HEK293T (cell line): Measurements from ENCODE around the gene HHAT.

Experiments used
- CTCF ChIA-PET: fragments of 350-600 bp; formaldehyde crosslinking; extraction: SDS; loops from one replicate; lab custom pipeline; 2021; ENCODE audit warnings: antibody characterized with exemption, inconsistent platforms; lab: Yijun Ruan, JAX
- POLR2A ChIA-PET: fragments of 350-600 bp; formaldehyde crosslinking; extraction: SDS; loops from one replicate; lab custom pipeline; 2020; ENCODE audit warnings: antibody characterized with exemption, inconsistent platforms; lab: Yijun Ruan, JAX
- DNase-seq: peaks from one replicate; pipeline ENCODE4 v3.0.0; 2012; ENCODE audit warnings: mixed read lengths; ENCODE audit errors: extremely low spot score
- ARNT ChIP-seq: fragments of 450-650 bp; IDR thresholded peaks from 2 replicates; pipeline ENCODE4 v1.6.1; 2017; ENCODE audit warnings: mild to moderate bottlenecking
- BHLHE40 ChIP-seq: fragments of 450-650 bp; IDR thresholded peaks from 2 replicates; pipeline ENCODE4 v1.6.1; 2016; ENCODE audit warnings: mild to moderate bottlenecking, moderate library complexity, borderline replicate concordance
- CTBP1 ChIP-seq: fragments of 450-650 bp; IDR thresholded peaks from 2 replicates; pipeline ENCODE4 v1.6.1; 2016; ENCODE audit warnings: borderline replicate concordance
- ELF4 ChIP-seq: fragments of 450-650 bp; IDR thresholded peaks from 2 replicates; pipeline ENCODE4 v1.6.1; 2017; ENCODE audit warnings: antibody characterized with exemption
- FOXA1 ChIP-seq: fragments of 450-650 bp; IDR thresholded peaks from 2 replicates; pipeline ENCODE4 v1.6.1; 2016; ENCODE audit warnings: mild to moderate bottlenecking
- FOXK2 ChIP-seq: fragments of 450-650 bp; IDR thresholded peaks from 2 replicates; pipeline ENCODE4 v1.6.1; 2016; ENCODE audit warnings: mild to moderate bottlenecking
- FOXM1 ChIP-seq: fragments of 450-650 bp; IDR thresholded peaks from 2 replicates; pipeline ENCODE4 v1.6.1; 2017; ENCODE audit warnings: mild to moderate bottlenecking, borderline replicate concordance
- HDGF ChIP-seq: fragments of 450-650 bp; IDR thresholded peaks from 2 replicates; pipeline ENCODE4 v1.6.1; 2017; ENCODE audit warnings: antibody characterized with exemption, borderline replicate concordance
- L3MBTL2 ChIP-seq: fragments of 450-650 bp; conservative IDR thresholded peaks from 2 replicates; pipeline ENCODE4 v1.6.1; 2016; ENCODE audit warnings: mild to moderate bottlenecking
- LEF1 ChIP-seq: fragments of 450-650 bp; IDR thresholded peaks from 2 replicates; pipeline ENCODE4 v1.6.1; 2017; ENCODE audit warnings: mild to moderate bottlenecking, borderline replicate concordance
- NFRKB ChIP-seq: fragments of 450-650 bp; IDR thresholded peaks from 2 replicates; pipeline ENCODE4 v1.6.1; 2016; ENCODE audit warnings: mild to moderate bottlenecking, moderate library complexity
- PKNOX1 ChIP-seq: fragments of 450-650 bp; IDR thresholded peaks from 2 replicates; pipeline ENCODE4 v1.6.1; 2016
- SP1 ChIP-seq: fragments of 450-650 bp; IDR thresholded peaks from 2 replicates; pipeline ENCODE4 v1.6.1; 2017
- SUZ12 ChIP-seq: fragments of 450-650 bp; IDR thresholded peaks from 2 replicates; pipeline ENCODE4 v1.6.1; 2016; ENCODE audit warnings: mild to moderate bottlenecking
- TARDBP ChIP-seq: fragments of 450-650 bp; IDR thresholded peaks from 2 replicates; pipeline ENCODE4 v1.6.1; 2016
- ZNF384 ChIP-seq: fragments of 450-650 bp; IDR thresholded peaks from 2 replicates; pipeline ENCODE4 v1.6.1; 2016

HHAT gene

GRCh38 chr1:210608767-210609166, 280.1 kb downstream of the HHAT start:
- ChIA-PET CTCF (no interaction called here), POLR2A (no interaction called here)
- TF ChIP-seq SP1, result no peak
- TF ChIP-seq HDGF, result no peak
- no peak for TF ChIP-seq NFRKB
- TF ChIP-seq PKNOX1, result no peak
- DNase-seq, result no peak

GRCh38 chr1:210616356-210616755, 287.7 kb downstream of the HHAT start:
- ChIA-PET POLR2A (no interaction called here), CTCF (no interaction called here)
- no peak for DNase-seq
- TF ChIP-seq SUZ12, result no peak
- no peak for TF ChIP-seq FOXK2
- no peak for TF ChIP-seq FOXM1
- TF ChIP-seq ZNF384, result no peak
- no peak for TF ChIP-seq NFRKB
- no peak for TF ChIP-seq TARDBP
- no peak for TF ChIP-seq CTBP1
- no peak for TF ChIP-seq HDGF
- no peak for TF ChIP-seq ELF4
- no peak for TF ChIP-seq ARNT
- no peak for TF ChIP-seq SP1
- TF ChIP-seq PKNOX1, result no peak
- no peak for TF ChIP-seq FOXA1

- POLR2A ChIA-PET, result no interaction called here
Measured at GRCh38 chr1:210617293-210617692, 288.6 kb downstream of the HHAT start.

GRCh38 chr1:210618369-210618768, 289.7 kb downstream of the HHAT start:
- TF ChIP-seq TARDBP, result no peak
- no peak for TF ChIP-seq SUZ12
- TF ChIP-seq SP1, result no peak
- TF ChIP-seq LEF1, result no peak
- no peak for TF ChIP-seq NFRKB
- no peak for TF ChIP-seq FOXA1
- no peak for DNase-seq
- ChIA-PET POLR2A (no interaction called here), CTCF (no interaction called here)

More at GRCh38 chr1:210617293-210617692, 288.6 kb downstream of the HHAT start:
- DNase-seq, result no peak
- CTCF ChIA-PET, result no interaction called here
- no peak for TF ChIP-seq FOXA1

GRCh38 chr1:210620867-210621488, 292.3 kb downstream of the HHAT start:
- DNase-seq, result no peak
- CTCF ChIA-PET, result no interaction called here
- POLR2A ChIA-PET, result no interaction called here
- TF ChIP-seq ARNT, result no peak
- no peak for TF ChIP-seq HDGF
- no peak for TF ChIP-seq SP1
- no peak for TF ChIP-seq TARDBP
- TF ChIP-seq FOXA1, result no peak
- TF ChIP-seq L3MBTL2, result no peak
- TF ChIP-seq LEF1, result no peak
- no peak for TF ChIP-seq BHLHE40
- no peak for TF ChIP-seq CTBP1
- no peak for TF ChIP-seq FOXM1
- TF ChIP-seq NFRKB, result no peak
- no peak for TF ChIP-seq SUZ12

GRCh38 chr1:210621712-210622111, 293.0 kb downstream of the HHAT start:
- no peak for TF ChIP-seq FOXM1
- TF ChIP-seq NFRKB, result no peak
- TF ChIP-seq PKNOX1, result no peak
- TF ChIP-seq FOXA1, result no peak
- TF ChIP-seq ELF4, result no peak
- TF ChIP-seq FOXK2, result no peak
- TF ChIP-seq L3MBTL2, result no peak
- TF ChIP-seq HDGF, result no peak
- TF ChIP-seq BHLHE40, result no peak
- TF ChIP-seq ZNF384, result no peak
- ChIA-PET CTCF (no interaction called here), POLR2A (no interaction called here)
- no peak for DNase-seq

GRCh38 chr1:210624722-210625121, 296.0 kb downstream of the HHAT start:
- CTCF ChIA-PET, result no interaction called here
- DNase-seq, result no peak
- POLR2A ChIA-PET, result no interaction called here
- TF ChIP-seq HDGF (no peak), ELF4 (no peak), FOXK2 (no peak), ZNF384 (no peak), ARNT (no peak), FOXA1 (no peak), CTBP1 (no peak), L3MBTL2 (no peak), PKNOX1 (no peak)
